Measurements from ENCODE around the gene PLXDC1. TPM values are rescaled to one million over a fixed set of nuclear protein-coding genes. Genes with fewer than 3 reads are reported as not detected.

PLXDC1 gene
- total RNA-seq, 4 donors from 2014 or later: 1.8 to 13.4 (median 6.4) TPM

GRCh38 chr17:39116224-39116623 lies 35.2 kb downstream of the PLXDC1 start:
- intact Hi-C loops (cut with DNase I): no loop called here
- Histone ChIP-seq H3K27me3 (no peaks in the 10 kb centered on the region), H3K36me3 (no peaks in the 10 kb centered on the region), H3K27ac (no peak overlapping the region), H3K9me3 (no peaks in the 10 kb centered on the region), H3K4me1 (no peaks in the 10 kb centered on the region), H3K4me3 (replicated peaks in 1 of 3) (no peak overlapping the region)
- 85 to 94% methylated on average over 3 of the region's 3 CpGs for WGBS, 2 donors
- TF ChIP-seq, protein P1, sequence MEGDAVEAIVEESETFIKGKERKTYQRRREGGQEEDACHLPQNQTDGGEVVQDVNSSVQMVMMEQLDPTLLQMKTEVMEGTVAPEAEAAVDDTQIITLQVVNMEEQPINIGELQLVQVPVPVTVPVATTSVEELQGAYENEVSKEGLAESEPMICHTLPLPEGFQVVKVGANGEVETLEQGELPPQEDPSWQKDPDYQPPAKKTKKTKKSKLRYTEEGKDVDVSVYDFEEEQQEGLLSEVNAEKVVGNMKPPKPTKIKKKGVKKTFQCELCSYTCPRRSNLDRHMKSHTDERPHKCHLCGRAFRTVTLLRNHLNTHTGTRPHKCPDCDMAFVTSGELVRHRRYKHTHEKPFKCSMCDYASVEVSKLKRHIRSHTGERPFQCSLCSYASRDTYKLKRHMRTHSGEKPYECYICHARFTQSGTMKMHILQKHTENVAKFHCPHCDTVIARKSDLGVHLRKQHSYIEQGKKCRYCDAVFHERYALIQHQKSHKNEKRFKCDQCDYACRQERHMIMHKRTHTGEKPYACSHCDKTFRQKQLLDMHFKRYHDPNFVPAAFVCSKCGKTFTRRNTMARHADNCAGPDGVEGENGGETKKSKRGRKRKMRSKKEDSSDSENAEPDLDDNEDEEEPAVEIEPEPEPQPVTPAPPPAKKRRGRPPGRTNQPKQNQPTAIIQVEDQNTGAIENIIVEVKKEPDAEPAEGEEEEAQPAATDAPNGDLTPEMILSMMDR (IDR thresholded peaks at IDR 0.05): no peak
- TF ChIP-seq POLR2A (IDR thresholded peaks at IDR 0.05): no peak
- no peak for DNase-seq

GRCh38 chr17:39115135-39115534 lies 36.3 kb downstream of the PLXDC1 start:
- DNase-seq: no peak
- 53 to 75% methylated on average over 5 of the region's 5 CpGs for WGBS, 2 donors
- no peak for TF ChIP-seq POLR2A (IDR thresholded peaks at IDR 0.05)
- TF ChIP-seq, protein P1 (IDR thresholded peaks at IDR 0.05): no peak
- intact Hi-C loops (cut with DNase I): no loop called here
- Histone ChIP-seq H3K27me3 (no peaks in the 10 kb centered on the region), H3K9me3 (no peaks in the 10 kb centered on the region), H3K27ac (no peak overlapping the region), H3K36me3 (no peaks in the 10 kb centered on the region), H3K4me1 (peaks cover 5 to 10% of the 10 kb centered on the region in 2 donors), H3K4me3 (replicated peaks in 1 of 3) (no peak overlapping the region)

GRCh38 chr17:39114723-39115122 lies 36.7 kb downstream of the PLXDC1 start:
- 75 to 90% methylated on average over 14 of the region's 14 CpGs for WGBS, 2 donors
- DNase-seq: no peak
- intact Hi-C loops (cut with DNase I): no loop called here
- Histone ChIP-seq H3K27me3 (no peaks in the 10 kb centered on the region), H3K9me3 (no peaks in the 10 kb centered on the region), H3K36me3 (no peaks in the 10 kb centered on the region), H3K4me3 (replicated peaks in 1 of 3) (no peak overlapping the region), H3K27ac (no peak overlapping the region), H3K4me1 (peaks cover 5 to 10% of the 10 kb centered on the region in 2 donors)
- TF ChIP-seq, protein P1 (IDR thresholded peaks at IDR 0.05): no peak
- TF ChIP-seq POLR2A (IDR thresholded peaks at IDR 0.05): no peak

GRCh38 chr17:39113871-39114270 lies 37.6 kb downstream of the PLXDC1 start:
- Histone ChIP-seq H3K9me3 (no peaks in the 10 kb centered on the region), H3K27me3 (no peaks in the 10 kb centered on the region), H3K4me3 (replicated peaks in 1 of 3) (no peak overlapping the region), H3K36me3 (no peaks in the 10 kb centered on the region), H3K4me1 (peaks cover 5 to 10% of the 10 kb centered on the region in 2 donors), H3K27ac (no peak overlapping the region)
- WGBS, 2 donors: 87 to 89% methylated on average over 2 of the region's 2 CpGs
- DNase-seq: no peak
- intact Hi-C loops (cut with DNase I): no loop called here
- TF ChIP-seq, protein P1 (IDR thresholded peaks at IDR 0.05): no peak
- TF ChIP-seq POLR2A (IDR thresholded peaks at IDR 0.05): no peak

- H3K9me3 ChIP-seq: no peaks in the 10 kb centered on the region
- H3K27ac ChIP-seq: no peak overlapping the region
- intact Hi-C loops (cut with DNase I): no loop called here
- H3K36me3 ChIP-seq: no peaks in the 10 kb centered on the region
- peaks cover 5 to 10% of the 10 kb centered on the region in 2 donors for H3K4me1 ChIP-seq
- H3K4me3 ChIP-seq (replicated peaks in 1 of 3): no peak overlapping the region
- WGBS, 2 donors: 28 to 29% methylated on average over 15 of the region's 19 CpGs
- no peak for TF ChIP-seq POLR2A (IDR thresholded peaks at IDR 0.05)
- TF ChIP-seq, protein P1 (IDR thresholded peaks at IDR 0.05): no peak
- DNase-seq: peak; percentile 67 to 73
- no peaks in the 10 kb centered on the region for H3K27me3 ChIP-seq
Measured at GRCh38 chr17:39110435-39111136, 40.9 kb downstream of the PLXDC1 start.
